ENCODE data around the gene NPM1.
"Not testable (repeated sequence)": the region's sequence is repeated elsewhere in the genome, so short reads cannot be mapped to it uniquely, and the experiment has no call there.

DNA sequence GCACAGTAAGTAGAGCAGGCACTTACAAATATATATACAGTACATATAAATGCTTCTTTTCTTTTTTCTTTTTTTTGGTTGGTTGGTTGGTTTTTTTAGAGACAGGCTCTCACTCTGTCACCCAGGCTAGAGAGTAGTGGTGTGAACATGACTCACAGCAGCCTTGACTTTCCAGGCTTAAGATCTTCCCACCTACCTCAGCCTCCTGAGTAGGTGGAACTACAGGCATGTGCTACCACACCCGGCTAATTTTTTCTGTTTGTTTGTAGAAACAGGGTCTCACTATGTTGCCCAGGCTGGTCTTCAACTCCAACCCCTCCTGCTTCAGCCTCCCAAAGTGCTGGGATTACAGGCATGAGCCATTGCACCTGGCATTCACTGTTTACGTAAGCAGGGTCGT, 2.6 kb upstream of the NPM1 start:
- TF ChIP-seq, protein P1, sequence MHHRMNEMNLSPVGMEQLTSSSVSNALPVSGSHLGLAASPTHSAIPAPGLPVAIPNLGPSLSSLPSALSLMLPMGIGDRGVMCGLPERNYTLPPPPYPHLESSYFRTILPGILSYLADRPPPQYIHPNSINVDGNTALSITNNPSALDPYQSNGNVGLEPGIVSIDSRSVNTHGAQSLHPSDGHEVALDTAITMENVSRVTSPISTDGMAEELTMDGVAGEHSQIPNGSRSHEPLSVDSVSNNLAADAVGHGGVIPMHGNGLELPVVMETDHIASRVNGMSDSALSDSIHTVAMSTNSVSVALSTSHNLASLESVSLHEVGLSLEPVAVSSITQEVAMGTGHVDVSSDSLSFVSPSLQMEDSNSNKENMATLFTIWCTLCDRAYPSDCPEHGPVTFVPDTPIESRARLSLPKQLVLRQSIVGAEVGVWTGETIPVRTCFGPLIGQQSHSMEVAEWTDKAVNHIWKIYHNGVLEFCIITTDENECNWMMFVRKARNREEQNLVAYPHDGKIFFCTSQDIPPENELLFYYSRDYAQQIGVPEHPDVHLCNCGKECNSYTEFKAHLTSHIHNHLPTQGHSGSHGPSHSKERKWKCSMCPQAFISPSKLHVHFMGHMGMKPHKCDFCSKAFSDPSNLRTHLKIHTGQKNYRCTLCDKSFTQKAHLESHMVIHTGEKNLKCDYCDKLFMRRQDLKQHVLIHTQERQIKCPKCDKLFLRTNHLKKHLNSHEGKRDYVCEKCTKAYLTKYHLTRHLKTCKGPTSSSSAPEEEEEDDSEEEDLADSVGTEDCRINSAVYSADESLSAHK (tag by site-specific recombination; IDR thresholded peaks at IDR 0.05) = not testable (repeated sequence)
- TF ChIP-seq ZNF660 (tag by site-specific recombination; IDR thresholded peaks at IDR 0.05); ZNF274 (IDR thresholded peaks at IDR 0.05; ENCODE audit: low read length); ZNF274 (tag by site-specific recombination; IDR thresholded peaks at IDR 0.05; ENCODE audit: borderline replicate concordance); PATZ1 (tag by site-specific recombination; IDR thresholded peaks at IDR 0.05); REPIN1 (tag by site-specific recombination; IDR thresholded peaks at IDR 0.05; ENCODE audit: low read depth); ZNF510 (tag by site-specific recombination; IDR thresholded peaks at IDR 0.05; ENCODE audit: insufficient replicate concordance); CTCF (tag by site-specific recombination; IDR thresholded peaks at IDR 0.05); ZNF544 (tag by site-specific recombination; IDR thresholded peaks at IDR 0.05): not testable (repeated sequence)
- TF ChIP-seq, protein P2, sequence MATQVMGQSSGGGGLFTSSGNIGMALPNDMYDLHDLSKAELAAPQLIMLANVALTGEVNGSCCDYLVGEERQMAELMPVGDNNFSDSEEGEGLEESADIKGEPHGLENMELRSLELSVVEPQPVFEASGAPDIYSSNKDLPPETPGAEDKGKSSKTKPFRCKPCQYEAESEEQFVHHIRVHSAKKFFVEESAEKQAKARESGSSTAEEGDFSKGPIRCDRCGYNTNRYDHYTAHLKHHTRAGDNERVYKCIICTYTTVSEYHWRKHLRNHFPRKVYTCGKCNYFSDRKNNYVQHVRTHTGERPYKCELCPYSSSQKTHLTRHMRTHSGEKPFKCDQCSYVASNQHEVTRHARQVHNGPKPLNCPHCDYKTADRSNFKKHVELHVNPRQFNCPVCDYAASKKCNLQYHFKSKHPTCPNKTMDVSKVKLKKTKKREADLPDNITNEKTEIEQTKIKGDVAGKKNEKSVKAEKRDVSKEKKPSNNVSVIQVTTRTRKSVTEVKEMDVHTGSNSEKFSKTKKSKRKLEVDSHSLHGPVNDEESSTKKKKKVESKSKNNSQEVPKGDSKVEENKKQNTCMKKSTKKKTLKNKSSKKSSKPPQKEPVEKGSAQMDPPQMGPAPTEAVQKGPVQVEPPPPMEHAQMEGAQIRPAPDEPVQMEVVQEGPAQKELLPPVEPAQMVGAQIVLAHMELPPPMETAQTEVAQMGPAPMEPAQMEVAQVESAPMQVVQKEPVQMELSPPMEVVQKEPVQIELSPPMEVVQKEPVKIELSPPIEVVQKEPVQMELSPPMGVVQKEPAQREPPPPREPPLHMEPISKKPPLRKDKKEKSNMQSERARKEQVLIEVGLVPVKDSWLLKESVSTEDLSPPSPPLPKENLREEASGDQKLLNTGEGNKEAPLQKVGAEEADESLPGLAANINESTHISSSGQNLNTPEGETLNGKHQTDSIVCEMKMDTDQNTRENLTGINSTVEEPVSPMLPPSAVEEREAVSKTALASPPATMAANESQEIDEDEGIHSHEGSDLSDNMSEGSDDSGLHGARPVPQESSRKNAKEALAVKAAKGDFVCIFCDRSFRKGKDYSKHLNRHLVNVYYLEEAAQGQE (tag by site-specific recombination; IDR thresholded peaks at IDR 0.05) = not testable (repeated sequence)
- TF ChIP-seq PRDM1 (tag by site-specific recombination; IDR thresholded peaks at IDR 0.05) = peak; percentile 47; the same call in 1 of the 2 replicates
